GM23248 (cell line): ENCODE data around the gene SPATA9.

ENCODE experiments used
- EZH2 ChIP-seq: fragments of 200-600 bp; sonication (generic); IDR thresholded peaks from 2 replicates; pipeline ENCODE4 v1.6.1; 2018; ENCODE audit warnings: antibody characterized with exemption, mild to moderate bottlenecking; ENCODE audit not compliant: insufficient read depth, poor library complexity, severe bottlenecking
- EZH2phosphoT487 ChIP-seq: fragments of 200-600 bp; sonication (generic); IDR thresholded peaks from 2 replicates; pipeline ENCODE4 v1.6.1; 2018; ENCODE audit warnings: antibody characterized with exemption, moderate library complexity, mild to moderate bottlenecking, low read depth; ENCODE audit not compliant: insufficient read depth

DNA sequence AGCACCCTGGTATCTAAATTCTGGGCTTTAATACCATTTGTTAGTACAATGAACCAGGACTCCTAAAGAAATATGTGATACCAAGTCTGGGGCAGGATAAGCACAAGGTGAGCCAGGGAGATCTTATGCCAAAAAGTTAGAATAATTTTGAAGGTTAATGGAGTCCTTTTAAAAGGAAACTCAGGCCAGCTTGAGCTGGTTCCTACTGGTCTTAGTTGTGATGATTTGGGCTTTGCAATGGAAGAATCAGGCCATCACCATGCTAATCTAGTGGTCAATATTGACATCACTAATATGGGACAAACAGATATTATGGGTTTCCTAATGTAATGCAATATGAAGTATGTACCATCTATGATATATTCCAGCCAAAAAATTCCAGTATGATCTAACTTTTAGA lies 7.5 kb upstream of the SPATA9 start:
- TF ChIP-seq EZH2 (no peak), EZH2phosphoT487 (no peak)
